Activated T-cell treated with anti-CD3 and anti-CD28 coated beads, Interleukin-2, amount 50 U/mL, for 48 hours (primary cell): ENCODE measurements around the gene CSPG4.
"Not testable (repeated sequence)": the region's sequence is repeated elsewhere in the genome, so short reads cannot be mapped to it uniquely, and the experiment has no call there.

Experiments used
- DNase-seq, 2 experiments: peaks; one replicate each; pipeline ENCODE4 v3.0.0-alpha.2; 2020

The CSPG4 gene

GRCh38 chr15:75725006-75725718 is 12.5 kb upstream of the CSPG4 start:
- DNase-seq: no peak

- DNase-seq: peak; percentile 50 to 59
Measured at GRCh38 chr15:75723847-75724660, 11.4 kb upstream of the CSPG4 start.

GRCh38 chr15:75723171-75723846 is 10.7 kb upstream of the CSPG4 start:
- DNase-seq: no peak

- DNase-seq: no peak
Measured at GRCh38 chr15:75721923-75722870, 9.5 kb upstream of the CSPG4 start.

GRCh38 chr15:75721480-75721922 is 8.9 kb upstream of the CSPG4 start:
- DNase-seq: no peak

GRCh38 chr15:75720787-75721479 is 8.3 kb upstream of the CSPG4 start:
- peak; percentile 75 to 80 for DNase-seq

GRCh38 chr15:75720297-75720696 is 7.6 kb upstream of the CSPG4 start:
- DNase-seq: no peak

GRCh38 chr15:75718328-75718727 is 5.7 kb upstream of the CSPG4 start:
- DNase-seq: no peak

- not testable (repeated sequence) for DNase-seq
Measured at GRCh38 chr15:75717001-75717400, 4.4 kb upstream of the CSPG4 start.

- not testable (repeated sequence) for DNase-seq
Measured at GRCh38 chr15:75716249-75716950, 3.8 kb upstream of the CSPG4 start.

GRCh38 chr15:75715312-75715832 is 2.7 kb upstream of the CSPG4 start:
- DNase-seq: not testable (repeated sequence)

- DNase-seq: no peak
Measured at GRCh38 chr15:75714195-75714594, 1.5 kb upstream of the CSPG4 start.

- DNase-seq: no peak
Measured at GRCh38 chr15:75713338-75713895, 769 bp upstream of the CSPG4 start.

GRCh38 chr15:75711495-75711894 is 1.2 kb downstream of the CSPG4 start:
- not testable (repeated sequence) for DNase-seq

GRCh38 chr15:75710874-75711273 is 1.8 kb downstream of the CSPG4 start:
- not testable (repeated sequence) for DNase-seq

- DNase-seq: not testable (repeated sequence)
Measured at GRCh38 chr15:75709458-75709857, 3.2 kb downstream of the CSPG4 start.

- no peak for DNase-seq
Measured at GRCh38 chr15:75706682-75706954, 6.0 kb downstream of the CSPG4 start.

- DNase-seq: no peak
Measured at GRCh38 chr15:75705854-75706681, 6.6 kb downstream of the CSPG4 start.

- not testable (repeated sequence) for DNase-seq
Measured at GRCh38 chr15:75705375-75705774, 7.3 kb downstream of the CSPG4 start.

- no peak for DNase-seq
Measured at GRCh38 chr15:75704618-75705017, 8.0 kb downstream of the CSPG4 start.
